ENCODE measurements around the gene KRT5.
A peak's percentile ranks its signal among the peaks of the same experiment; 100 is the strongest.

Gene KRT5

DNA sequence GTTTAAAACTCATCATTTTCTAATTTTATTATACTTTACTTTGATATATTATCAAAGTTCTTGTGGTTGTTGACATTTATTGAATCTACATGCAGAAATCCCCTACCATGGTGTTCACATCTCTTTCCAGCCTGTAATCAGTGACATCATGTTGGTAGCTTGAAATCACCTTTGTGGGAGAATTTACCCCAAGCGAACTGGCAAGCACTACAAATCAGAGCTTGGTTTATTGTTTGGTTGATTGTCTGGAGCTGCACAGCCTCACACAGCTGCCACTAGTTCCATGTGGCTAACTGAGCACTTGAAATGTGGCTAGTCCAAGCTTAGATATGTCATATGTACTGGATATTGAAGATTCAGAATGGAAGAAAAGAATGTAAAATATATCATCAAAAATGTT, 15.4 kb upstream of the KRT5 start:
- DNase-seq: no peak

DNA sequence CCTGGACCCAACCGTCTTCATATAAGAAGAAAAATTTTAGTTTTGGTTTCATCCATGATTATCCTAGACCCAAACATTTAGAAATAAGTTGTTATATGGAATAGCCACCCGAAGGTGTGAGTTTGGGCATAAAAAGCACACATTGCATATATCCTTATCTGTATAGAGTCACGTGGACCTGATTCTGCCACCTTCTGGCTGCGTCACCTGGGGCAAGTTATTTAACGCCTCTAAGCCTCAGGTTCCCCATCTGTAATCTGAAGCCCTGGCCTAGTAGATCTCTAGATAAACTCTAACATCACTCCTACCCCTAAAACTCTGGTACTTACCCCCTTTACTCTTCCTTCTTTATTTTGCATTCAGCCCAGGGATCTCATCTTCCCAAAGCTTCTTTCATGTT, 14.3 kb upstream of the KRT5 start:
- DNase-seq: no peak

DNA sequence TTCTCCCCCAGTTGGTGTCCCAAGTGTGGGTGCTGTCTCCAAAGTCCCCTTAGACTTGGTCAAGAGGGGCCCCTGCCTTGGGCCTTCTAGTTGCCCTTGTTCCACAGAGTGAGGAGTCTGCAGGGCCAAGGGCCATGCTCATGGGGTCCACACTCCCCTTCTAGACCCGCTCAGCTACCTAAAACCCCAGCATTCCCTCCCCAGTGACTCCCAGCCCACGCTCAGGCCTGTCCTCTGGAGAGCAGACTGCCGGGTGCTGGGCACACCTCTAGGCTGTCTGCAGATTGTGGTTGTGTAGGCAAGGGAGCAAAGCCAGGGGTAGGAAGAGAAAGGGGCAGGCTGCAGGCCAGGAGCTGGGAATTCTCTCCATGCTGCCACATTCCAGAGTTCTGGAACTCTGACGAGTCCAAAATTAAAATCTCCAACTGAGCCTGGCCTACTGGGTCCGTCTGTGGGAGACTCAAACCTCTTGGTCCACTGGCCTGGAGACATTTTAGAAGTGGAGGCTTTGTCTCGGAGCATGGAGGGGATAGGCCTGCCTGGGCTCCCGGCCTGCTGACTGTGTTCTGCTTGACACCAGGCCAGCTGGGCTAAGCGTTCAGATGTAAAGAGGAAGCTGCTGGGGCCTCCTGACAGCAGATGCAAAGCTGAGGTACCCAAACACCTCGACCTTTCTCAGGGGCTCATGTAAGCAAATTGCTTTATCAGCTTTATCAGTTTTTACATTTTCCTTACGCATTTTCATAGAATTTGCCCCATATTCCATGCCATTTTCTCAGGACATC, 13.7 kb upstream of the KRT5 start:
- DNase-seq: no peak

DNA sequence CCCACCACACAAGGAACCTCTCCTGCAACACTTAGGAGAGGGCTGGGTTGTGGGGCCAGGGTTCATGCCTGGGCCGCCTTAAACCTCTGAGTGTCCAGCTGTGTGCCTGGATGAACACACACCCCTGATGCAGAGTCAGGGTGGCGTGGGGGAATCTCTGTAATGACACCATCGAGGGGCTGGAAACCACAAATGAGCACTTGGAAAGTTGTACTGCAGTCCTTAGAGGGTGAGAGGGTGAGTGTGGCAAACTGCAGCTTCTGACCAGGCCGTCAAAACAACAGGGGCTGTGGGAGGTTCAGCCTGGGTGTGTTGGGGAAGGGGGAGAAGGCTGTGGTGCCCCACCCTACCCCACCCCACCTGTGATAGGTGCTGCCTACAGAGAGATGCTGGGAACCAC, 12.4 kb upstream of the KRT5 start:
- peak; percentile 6 to 28 for DNase-seq

DNA sequence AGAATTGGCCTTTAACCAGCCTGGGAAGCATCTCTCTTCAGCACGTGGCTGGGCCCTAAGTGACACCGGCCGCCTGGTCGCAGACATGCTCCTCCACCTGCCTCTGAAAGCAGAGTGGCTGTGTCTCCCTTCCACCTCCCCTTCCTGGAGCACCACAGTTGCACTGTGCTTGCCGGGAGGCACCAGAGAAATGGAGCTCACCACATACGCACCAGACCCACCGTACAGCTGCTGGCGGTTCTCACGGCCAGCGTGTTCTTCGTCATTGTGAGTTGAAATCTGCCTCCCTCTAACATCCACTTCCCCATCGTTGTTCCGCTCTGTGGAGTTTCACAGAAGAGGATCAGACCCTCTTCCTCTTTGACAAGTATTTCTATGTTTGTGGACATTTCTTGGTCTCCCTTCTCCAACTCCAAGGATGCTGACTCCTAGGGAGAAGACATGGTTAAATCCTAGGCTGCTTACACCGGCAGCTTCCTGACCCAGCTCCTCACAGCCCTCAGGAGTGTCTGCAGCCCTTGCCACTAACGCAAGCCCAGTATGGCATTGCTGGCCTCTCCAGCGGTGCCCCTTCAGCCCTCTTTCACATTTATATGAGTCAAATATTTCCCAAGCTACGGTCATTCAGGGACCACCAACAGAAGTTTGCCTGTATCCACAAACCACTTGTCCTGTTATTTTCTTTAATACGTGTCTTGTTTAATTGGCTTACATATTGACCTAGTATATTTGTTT, 11.5 kb upstream of the KRT5 start:
- DNase-seq: peak; percentile 67 to 77

DNA sequence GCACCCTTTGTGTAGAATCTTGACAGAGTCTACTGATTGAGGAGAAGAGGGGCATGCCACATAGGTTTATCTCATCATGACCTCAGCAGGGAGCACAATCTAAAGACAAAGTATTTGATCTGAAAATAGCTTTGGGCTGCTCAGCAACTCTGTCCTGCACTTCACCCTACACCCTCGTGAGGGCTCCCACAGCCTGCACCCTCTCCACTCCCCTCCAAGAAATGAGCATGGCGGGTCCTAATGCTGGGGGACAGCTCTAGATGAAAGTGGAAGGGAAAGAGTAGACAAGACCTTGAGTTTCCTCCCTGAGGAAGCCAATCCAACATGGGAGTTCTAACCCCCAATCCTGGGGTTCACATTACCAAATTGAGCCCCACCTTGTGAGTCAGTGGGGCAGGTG, 10.7 kb upstream of the KRT5 start:
- no peak for DNase-seq

DNA sequence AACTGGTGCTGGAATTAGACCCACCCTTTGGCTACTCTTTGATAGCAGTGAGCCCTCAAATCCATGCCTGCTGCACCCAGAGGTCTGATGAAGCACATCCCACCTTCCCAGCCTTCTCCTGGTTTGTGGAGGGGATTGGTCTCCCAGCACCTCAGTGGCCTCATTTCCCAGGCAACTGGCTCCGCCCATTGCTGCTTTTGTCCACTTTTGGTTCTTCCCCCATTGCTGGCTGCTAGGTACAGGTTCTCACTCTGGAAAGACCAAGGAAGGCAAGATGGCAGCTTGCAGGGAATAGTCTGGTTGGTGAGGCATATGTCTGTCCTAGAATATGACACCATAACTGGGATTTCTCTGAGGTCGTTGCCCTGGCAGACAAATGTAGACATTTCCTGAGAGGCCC, 10.2 kb upstream of the KRT5 start:
- DNase-seq: no peak

DNA sequence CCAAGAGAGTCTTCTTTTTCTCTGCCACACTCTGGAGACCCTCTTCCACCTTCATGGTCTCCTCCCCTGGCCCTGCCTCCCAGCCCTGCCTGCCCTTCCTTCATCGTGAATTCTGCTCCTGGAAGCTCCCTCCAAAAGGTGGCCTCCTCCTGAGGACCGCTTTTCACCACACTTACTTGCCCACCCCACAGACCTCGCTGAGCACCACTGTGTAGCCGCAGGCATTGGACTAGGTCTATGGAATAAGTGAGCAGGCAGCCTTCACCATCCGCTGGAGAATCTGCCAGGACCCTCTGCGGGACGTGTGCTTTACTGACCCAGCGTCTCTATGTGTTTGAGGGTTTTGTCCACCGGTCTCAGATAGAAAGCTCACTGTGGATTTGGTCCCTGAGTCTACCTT, 9.7 kb upstream of the KRT5 start:
- DNase-seq: no peak

DNA sequence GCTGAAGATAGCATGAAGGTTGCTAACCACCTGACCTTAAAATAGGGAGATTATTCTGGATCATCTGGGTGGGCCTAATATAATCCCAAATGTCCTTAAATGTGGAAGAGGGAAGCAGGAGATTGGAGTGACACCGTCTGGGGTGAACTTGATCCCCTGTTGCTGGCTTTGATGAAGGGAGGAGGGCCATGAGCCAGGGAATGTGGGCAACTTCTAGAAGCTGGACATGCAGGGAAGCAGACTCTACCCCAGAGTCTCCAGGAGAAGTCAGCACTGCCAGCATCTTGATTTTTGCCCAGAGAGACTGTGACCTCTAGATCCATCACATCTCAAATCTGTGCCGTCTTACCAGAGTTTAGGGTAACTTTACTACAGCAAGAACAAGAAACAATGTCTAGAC, 9.2 kb upstream of the KRT5 start:
- no peak for DNase-seq

DNA sequence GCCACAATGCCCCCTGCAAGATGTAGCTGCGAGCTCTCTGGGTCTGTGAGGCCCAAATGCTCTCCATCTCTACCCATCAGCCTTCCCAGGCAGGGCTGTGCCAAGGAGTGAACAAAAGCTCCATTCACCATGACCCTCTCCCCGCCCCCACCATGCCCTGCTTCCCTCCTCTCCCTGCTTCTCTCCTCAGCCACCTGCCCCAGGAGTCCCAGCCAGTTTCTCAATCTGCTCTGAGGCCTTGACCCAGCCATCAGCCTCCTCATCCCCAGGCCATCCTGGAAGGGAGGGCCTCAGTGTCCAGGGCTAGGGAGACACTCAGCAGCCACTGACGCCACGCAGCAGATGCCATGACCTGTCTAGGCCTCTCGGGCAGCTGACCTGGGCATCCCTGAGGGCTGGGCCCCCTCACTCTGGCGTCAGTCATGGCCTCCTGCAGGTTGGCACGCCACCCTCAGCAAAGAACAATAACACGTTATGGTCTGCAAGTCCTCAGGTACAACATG, 8.5 kb upstream of the KRT5 start:
- no peak for DNase-seq

DNA sequence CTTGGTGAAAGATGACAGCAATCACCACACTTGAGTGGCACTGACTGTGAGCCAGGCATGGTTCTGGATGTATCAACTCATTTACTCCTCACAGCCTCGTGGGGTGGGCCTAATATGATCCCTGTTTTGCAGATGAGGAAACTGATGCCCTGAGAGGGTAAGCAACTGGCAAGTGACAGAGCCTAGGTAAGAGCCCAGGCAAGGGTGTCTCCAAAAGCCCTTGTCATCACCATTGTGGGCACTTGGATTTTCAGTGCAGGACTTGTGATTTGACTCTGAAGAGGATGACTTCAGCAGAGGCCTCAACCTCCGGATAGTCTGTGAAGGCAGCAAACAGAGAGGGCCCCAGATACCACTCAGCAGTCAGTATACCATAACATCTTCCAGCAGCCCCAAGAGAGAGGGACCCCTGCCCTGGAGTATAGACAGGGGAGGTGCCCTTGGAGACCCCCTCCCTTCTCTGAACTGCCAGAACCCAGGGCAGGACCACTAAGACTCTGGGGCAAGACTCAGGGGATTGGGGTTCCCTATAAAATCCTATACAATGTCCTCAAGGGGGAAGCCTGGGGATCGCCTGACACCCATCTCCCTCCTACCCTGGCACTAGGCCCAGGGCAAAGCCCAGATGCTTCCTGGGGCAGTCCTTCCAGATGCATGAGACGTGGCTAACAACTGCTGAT, 7.1 kb upstream of the KRT5 start:
- no peak for DNase-seq

DNA sequence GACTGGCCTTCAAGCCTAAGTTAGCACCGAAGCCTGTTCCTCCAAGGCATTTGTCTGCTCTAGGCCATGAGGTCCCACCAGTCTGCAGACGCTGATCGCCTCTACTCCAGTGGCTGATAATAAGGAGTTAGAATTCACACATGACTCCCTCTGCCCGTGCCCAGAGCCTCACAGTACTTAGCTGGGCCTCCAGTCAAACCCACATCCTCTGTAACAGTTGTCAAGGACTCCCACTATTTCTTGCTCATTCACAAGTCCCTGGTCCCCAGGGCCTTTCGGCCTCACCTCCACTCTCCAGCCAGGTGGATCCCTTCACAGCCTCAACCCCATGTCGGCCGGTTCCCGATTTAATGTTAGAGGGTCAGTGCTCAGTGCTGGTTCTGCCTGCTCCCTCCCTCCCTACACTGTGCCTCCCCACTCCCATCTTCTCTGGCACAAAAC, 6.3 kb upstream of the KRT5 start:
- DNase-seq: no peak

DNA sequence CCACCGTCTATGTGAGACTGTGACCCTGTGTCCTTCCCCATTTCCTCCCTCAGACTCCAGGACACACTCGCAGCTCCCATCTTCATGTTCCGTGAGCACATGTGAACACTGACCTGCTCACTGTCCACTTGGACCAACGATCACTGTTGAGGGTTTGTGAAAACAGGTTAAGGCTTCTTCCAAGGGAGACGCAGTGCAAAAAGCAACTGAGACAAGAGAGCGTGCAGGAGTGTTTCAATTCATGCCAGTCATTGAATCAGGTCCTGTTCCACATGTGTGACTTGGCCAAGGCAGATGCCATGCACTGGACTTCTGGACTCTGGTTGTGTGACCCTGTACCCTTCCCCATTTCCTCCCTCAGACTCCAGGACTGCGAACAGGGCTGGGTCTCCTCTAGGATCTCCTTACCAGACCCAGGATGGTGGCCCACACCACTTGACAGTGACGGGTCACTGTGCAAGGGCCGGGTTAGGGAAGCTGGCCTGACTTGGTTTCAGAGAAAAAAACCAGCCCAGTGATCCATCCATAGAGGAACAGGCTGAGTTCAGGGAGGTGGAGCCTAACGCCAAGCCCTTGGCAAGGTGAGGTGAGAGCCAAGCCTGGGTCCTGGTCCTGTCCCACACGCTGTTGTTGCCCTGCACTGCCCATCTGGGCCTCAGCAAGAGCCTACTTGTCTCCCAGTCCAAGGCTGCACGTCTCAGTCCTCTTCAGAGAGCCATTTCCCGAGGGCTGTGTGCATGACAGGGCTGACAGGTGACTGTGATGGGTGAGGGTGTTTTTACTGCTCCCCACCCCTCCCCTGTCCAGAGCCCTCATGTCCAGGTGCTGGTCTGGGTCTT, 5.7 kb upstream of the KRT5 start:
- no peak for DNase-seq

DNA sequence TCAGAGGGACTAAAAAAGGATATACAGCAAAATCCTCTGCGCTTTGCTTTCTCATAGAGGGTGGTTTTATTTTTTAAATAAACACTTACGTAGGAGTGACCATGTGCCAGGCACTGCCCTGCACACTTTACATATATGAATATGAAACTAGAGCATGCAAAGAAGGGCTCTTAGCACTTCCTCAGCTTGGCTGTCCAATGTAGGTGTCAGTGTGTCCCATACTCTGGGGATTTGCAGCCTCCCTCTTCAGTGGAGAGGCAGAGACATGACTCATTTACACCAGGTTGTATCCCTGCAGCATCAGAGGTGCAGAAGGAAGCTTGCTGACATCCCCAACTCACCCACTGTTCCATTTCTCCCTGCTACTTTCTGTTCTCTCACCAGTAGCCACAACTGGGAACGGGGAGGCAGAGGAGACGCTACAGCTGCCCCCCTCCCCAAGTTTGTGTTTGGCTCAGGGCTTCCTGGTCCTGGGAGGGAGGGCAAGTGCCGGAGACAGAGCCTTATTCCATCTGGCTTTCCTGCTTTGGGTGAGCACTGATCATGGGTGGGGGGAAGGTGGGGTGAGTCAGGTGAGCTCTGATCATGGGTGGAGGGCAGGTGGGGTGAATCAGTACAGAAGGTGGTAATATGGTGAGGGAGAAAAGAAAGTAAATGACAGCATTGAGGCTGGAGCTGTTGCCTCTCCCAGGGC, 4.9 kb upstream of the KRT5 start:
- no peak for DNase-seq

DNA sequence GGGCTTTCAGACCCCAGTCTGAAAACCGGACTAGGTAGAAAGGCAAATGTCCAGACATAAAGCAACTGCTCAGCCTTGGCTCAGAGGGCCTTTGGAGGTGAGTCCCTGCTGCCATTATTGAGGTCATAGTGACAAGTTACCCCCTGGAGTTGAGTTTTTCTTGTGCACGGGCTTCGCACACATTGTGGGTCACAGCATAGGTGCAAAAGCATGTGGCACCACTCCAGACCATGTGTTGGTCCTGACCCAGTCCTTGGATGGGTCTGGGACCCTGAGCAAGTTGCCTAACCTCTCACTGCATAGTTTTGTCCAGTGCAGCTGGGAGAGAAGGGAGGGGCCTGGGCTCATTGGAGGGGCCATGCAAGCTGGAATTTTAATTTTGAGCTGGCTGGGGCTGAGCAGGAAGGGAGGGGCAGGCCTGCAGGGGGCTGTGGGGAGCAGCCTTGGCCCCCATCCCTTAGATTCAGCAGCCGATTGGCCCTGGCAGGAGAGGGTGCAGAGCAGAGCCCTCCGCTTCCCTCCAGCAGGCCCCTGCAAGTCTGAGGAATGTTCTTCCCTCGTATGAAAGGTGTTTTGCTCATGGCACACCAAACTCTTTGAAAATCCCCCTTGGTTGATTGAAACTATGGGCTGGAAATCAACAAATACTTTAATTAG, 4.2 kb upstream of the KRT5 start:
- DNase-seq: no peak

DNA sequence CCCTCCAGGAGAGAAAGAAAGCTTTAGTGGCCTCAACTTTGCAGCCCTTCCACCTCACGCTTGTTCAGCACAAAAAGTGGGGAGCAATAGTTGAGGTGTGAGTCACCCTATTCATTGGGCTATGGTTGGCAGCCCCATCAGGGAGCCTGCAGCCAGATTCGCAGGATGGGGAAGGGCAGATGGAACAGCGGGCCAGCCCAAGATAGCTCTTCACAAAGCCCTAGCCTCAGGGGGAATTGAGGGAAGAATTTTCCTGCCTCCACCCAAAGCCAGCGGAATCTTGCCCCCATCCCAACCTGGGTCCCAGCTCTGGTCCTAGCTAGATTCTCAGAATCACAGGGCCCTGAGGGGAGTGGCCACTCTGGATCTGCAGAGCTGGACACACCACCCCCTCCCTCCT, 3.6 kb upstream of the KRT5 start:
- DNase-seq: no peak

DNA sequence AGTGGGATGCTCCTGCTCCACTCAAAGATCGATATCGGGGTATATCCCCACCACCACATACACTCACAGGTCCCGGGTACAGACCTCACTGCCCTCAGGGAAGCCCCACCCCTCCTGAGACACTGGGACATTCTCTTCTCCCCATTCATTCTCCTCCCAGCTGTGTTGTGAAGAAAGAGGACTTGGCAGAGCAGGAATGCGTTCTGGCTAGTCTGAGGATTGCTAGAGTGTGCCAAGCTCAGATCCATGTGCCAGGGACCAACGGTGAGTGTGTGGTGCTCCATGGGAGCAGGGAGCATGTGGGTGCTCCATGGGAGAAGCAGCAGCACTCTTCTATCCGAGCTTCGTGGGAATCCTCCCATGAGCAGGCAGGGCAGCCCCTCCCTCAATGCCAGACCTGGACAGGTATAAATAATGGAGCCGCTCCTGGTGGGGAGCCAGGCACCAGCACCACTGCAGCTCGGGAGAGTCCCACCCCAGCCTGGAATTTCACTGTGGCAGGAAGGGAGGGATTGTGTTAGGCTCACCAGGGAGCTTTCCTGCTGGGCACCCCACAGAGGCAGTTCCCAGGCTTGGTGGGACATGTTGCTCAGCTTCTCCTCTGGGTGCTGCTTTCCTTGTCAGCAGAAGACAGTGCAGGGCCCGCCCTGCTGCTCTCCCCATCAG, 2.3 kb upstream of the KRT5 start:
- DNase-seq: no peak

DNA sequence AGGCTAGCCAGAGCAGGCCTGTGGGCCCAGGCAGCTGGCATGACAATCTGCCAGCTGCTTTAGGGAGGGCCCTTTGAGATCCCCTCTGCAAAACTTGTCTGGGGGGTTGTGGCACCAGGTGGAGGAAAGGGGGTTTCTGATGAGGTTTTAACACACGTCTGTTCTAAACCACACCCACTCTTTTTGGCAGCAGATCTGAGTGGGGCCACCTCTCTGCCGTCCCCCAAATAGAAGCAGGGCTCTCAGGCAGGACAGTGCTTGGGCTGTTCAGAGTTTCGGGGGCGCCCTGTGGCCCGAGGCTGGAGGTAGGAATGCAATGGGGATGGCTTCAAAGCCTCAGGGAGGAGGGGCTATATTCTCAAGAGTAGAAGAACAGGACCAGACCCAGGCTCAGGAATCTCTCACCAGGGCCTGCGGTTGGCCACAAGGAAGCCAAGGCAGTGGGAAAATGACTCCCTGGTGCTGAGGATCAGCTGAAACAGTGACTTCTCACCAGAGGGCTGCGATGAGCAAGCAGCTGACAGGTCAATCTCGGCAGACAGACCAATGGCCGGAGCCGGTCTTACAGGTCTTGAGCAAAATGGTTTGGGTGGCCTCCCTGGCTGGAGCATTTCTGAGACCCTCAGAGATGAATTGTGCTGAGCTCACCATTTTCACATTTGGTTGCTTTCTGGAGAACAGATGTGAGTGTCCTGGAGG, 1.5 kb upstream of the KRT5 start:
- no peak for DNase-seq

DNA sequence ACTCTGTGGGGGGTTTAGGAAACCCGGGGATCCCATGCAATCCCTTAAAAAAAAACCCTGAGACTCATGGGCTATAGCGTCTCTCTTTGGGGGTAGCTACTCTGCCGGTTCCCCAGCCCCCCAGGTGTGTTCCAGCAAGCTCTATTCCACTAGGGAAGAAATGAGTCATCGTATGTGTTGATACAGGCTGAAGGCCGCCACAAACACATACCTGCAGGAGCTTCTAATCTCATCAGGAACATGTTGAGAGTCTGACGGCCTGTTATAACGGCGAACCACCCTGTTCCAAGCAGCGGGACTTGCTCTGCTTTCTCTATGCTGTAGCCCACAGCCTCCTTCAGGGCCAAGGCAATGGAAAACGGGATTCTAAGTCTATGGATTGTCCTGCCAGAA, 977 bp upstream of the KRT5 start:
- DNase-seq: no peak

DNA sequence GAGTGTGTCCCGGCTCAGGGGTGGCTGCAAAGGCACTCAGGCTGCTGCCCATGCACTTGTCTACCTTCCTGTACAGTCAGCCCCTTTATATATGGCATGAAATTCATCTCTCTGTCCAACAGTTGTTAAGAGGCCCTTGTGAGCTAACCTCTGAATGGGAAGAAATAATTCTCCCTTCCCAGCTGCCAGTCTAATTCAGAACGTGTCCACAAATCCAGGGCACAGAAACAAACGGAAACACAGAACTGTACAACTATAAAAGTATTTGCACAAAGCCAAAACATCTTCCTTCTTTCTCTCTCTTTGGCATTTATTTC, 849 bp downstream of the KRT5 start:
- no peak for DNase-seq

Data from inflammatory macrophage treated with lipopolysaccharide for 1 hour (primary cell).